Cardiac septum (tissue), 1 donor: ENCODE results near the gene NDUFS6. TPM values are rescaled to one million over a fixed set of nuclear protein-coding genes. Genes with fewer than 3 reads are reported as not detected.
"Not testable (repeated sequence)": the region's sequence is repeated elsewhere in the genome, so short reads cannot be mapped to it uniquely, and the experiment has no call there.

Experiments used
- DNase-seq: peaks from one replicate; pipeline ENCODE4 v3.0.0-alpha.2; 2020; ENCODE audit warnings: low spot score
- intact Hi-C: fragments of 100-400 bp; cut with DNase I; formaldehyde crosslinking; loops from one replicate; pipeline ENCODE4 v1.14.0; 2022
- total RNA-seq: library from RNA; stranded (reverse); fragmentation: NEBNext Ultra II Directional; extraction: Animal tissue kit (Norgen Biotek cat#: 25700); gene quantifications from one replicate; pipeline ENCODE4 v1.2.1, GENCODE V29; 2021
- donor health status: DM: no; HTN: no; CAD: no.

Gene NDUFS6
- total RNA-seq, 1 donor from 2014 or later: 78.6 TPM

- DNase-seq: no peak
- intact Hi-C loops: no loop called here
These were observed 7.0 kb upstream of the NDUFS6 start for GRCh38 chr5:1793966-1794900.

DNA sequence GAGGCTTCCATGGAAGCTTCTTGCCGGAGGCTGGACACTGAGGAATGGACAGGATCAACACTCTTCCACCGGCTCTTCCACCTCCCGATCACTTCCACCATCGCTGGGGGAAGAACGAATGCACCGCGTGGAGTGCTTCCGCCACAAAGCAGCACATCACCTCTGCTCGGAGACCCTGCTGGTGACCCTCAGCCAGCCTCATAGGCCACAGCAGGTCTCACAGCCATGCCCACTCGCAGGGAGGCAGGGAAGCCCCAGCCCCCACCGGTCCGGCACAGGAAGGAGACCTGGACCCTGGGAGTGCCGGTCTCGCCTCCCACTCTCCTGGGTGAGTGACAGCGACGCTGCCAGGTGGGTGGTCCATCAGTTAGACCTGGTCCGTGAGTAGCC is 6.3 kb upstream of the NDUFS6 start:
- intact Hi-C loops: no loop called here
- no peak for DNase-seq

- DNase-seq: no peak
- intact Hi-C loops: no loop called here
These were observed 5.7 kb upstream of the NDUFS6 start for GRCh38 chr5:1795506-1795905.

DNA sequence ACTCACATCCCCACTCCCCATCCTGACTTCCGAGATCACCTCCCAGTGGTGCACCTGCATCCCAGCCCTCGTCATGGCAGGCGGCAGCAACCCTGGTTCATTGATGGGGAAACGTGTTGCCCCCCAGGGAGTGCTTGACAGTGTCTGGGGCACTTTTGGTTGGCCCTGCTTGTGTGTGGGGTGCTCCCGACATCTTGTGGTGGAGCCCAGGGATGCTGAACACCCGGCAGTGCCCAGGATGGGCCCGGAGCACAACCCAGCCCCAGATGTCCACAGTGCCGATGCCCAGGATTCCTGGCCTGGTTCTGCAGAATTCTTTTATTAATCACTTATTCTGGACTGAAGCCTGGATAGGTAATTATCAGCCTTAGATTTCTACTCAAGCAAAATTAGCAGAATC is 5.3 kb upstream of the NDUFS6 start:
- intact Hi-C loops: no loop called here
- DNase-seq: no peak

DNA sequence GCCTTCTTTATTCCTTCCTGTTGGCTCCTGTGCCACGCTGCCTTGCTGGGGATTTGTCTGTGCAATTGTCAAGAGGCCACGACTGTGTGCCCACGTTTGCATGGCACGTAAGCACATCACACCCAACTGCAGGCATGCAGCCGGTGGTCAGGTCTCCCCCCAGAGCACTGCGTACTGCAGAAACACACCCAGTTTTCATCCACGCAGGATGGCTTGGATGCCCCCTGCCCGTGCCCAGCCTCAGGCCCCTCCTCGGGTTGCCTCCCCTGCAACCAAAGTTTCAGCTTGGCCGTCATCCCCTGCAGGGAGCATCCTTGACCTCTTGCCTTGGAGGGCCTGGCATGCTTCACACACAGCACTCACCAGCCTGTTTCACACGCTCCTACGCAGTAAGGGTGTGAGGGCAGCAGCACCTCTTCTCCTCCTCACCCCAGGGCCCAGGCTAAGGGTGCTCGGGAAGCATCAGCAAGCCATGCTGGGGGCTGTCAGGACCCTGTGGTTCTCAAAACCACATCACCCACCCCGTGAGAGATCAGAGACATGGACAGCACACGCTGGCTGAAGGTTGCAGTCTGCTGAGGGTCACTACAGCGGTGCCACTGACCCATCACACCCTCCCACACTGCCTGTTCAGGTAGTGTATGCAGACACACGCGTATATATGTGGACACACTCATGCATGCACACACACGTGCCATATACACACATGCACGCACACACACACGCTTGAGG is 4.7 kb upstream of the NDUFS6 start:
- no peak for DNase-seq
- intact Hi-C loops: no loop called here

DNA sequence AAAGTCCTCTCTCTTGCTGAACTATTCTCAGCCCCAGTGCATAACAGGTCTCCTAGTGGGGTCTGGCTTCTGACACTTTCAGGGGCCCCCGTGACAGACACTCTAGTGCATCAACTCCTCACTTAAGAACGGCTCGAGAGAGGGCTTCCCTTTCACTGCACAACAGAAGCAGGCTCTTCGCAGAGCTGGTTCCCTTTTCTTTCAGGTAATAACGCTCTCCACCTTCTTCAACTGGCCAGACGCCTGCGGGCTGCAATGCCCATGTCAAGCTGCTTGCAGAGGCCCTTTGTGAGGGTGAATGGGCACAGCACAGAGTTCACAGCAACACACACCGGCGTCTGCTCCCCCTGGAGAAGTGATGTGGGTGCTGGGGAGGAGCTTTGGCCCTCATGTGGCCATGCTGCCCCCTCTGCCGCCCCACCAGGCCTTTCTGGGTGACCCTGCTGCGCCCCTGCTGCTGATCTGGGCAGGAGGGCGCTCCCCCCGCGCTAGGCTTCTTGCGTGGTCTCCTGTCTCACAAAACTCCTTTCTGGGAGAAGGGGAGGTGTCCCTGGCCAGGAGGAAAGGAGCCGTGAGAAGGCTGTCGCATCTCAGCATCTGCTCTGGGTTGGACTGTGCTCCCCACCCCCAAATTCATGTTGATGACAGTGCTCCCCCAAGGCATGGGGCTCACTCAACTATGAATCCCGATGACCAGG is 4.0 kb upstream of the NDUFS6 start:
- intact Hi-C loops: no loop called here
- no peak for DNase-seq

DNA sequence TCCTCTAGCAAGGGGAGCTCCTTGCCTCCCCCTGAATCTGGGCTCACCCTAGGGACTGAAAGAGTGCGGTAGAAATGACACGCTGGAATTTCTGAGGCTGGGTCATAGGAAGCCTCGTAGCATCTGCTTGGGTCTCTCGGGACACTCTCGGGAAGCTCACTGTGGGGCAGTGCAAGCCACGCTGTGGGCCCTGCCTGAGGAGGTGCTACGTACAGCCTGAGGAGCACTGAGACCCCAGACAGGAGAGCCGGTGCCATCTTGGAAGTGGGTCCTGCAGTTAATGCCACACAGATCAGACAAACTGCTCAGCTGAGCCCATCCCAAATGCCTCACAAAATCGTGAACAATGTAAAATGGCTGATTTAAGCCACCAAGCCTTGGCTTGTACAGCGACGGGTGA is 3.4 kb upstream of the NDUFS6 start:
- intact Hi-C loops: no loop called here
- no peak for DNase-seq

- intact Hi-C loops, DNase-seq: not testable (repeated sequence)
These were observed 2.6 kb upstream of the NDUFS6 start for GRCh38 chr5:1798589-1798988.

DNA sequence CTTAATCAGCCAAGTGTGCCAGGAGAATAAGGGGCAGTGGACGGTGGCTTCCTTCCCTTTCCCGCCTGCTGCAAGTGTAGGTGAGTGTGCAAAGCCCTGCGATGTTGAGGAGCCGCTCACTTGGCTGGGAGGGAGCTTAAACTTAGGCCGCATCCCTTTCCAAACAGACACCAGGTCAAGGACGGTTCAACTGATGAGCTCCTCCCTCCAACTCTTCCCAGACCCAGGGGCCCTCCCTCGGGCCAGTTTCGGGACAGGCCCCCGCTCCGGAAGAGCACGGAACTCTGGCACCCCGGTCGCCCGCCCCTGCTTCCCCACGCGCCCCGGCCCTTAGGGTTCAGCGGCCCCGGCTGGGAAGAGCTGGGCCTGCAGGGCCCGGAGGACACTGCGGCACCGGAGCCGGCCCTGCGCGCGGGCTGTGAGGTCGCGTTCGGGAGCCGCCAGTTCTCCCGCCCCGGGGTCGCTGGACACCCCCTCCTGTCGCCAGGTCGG is 2.1 kb upstream of the NDUFS6 start:
- no peak for DNase-seq
- intact Hi-C loops: no loop called here

GRCh38 chr5:1799602-1800471 is 1.4 kb upstream of the NDUFS6 start, which contains the start of gene MRPL36:
Gene MRPL36 (minus strand): TSS chr5:1799837. CDS start chr5:1798935, 902 bp downstream.
- peak; percentile 95 for DNase-seq
- intact Hi-C loops: loop anchor here (2.0 to 10.0 kb wide), 3 partner anchors 87 to 455 kb away; partner anchors contain the start of gene CLPTM1L

- intact Hi-C loops: loop anchor here (2.0 to 10.0 kb wide), 3 partner anchors 86 to 456 kb away; partner anchors contain the start of gene CLPTM1L
- no peak for DNase-seq
These were observed 560 bp upstream of the NDUFS6 start for GRCh38 chr5:1800472-1801221.

- no peak for DNase-seq
- intact Hi-C loops: loop anchor here (2.0 to 10.0 kb wide), 3 partner anchors 85 to 457 kb away; partner anchors contain the start of gene CLPTM1L
These were observed 724 bp downstream of the NDUFS6 start for GRCh38 chr5:1801967-1802295.

GRCh38 chr5:1803192-1803591 is 2.0 kb downstream of the NDUFS6 start:
- intact Hi-C loops: loop anchor here (10.0 kb wide), 1 partner anchor 458 kb away; the partner anchor contains the start of gene CLPTM1L
- no peak for DNase-seq

- DNase-seq: no peak
- intact Hi-C loops: loop anchor here (10.0 kb wide), 1 partner anchor 459 kb away; the partner anchor contains the start of gene CLPTM1L
These were observed 2.9 kb downstream of the NDUFS6 start for GRCh38 chr5:1804001-1804690.

DNA sequence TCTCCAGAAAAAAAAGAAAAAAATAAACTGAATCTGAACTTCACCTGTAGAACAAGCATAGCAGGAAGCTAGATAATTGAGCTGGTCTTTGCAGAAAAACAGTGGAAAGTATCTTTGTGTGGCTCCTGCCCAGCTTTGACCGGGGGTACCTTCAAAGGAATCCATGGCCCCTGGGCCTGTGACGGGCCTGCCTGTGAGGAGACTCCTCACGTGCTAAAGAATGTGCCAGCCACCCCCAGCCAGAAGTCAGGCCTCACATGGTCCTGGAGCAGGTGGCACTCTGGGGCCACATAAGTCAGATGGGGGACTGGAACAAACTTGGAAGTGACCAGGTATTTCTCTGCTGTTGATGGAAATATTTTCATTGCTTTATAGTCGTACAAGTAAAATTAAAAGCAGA is 4.1 kb downstream of the NDUFS6 start:
- no peak for DNase-seq
- intact Hi-C loops: loop anchor here (10.0 kb wide), 1 partner anchor 461 kb away; the partner anchor contains the start of gene CLPTM1L

DNA sequence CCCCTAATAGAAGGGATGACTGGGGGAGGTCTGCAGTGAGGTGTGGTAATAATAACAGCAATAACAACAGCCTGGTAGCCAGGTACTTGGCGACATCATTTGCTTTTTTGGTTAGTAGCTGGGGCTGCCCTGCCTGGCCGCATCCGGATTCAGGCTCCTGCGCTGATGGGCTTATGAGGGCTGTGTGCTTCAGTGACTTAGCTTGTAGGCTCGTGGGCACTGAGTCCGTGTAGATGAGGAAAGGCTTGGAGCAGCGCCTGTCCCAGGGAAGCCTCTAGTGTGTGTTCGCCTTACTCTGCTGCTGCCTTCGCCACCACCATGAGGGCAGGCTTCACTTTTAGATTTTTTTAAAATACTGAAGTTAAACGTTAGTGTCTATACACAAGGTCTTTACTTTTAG is 4.5 kb downstream of the NDUFS6 start:
- intact Hi-C loops: loop anchor here (10.0 kb wide), 1 partner anchor 461 kb away; the partner anchor contains the start of gene CLPTM1L

GRCh38 chr5:1806199-1806598 is 5.0 kb downstream of the NDUFS6 start:
- DNase-seq: no peak
- intact Hi-C loops: loop anchor here (10.0 kb wide), 1 partner anchor 461 kb away; the partner anchor contains the start of gene CLPTM1L

More for the DNA sequence above, 4.5 kb downstream of the NDUFS6 start:
- no peak for DNase-seq
